HG03442 (cell line): ENCODE results near the gene AFDN.

ENCODE experiments used
- ATAC-seq: cut with Tn5 transposase; IDR thresholded peaks from one replicate; pipeline ENCODE4 v1.9.1; 2021; ENCODE audit warnings: mild to moderate bottlenecking, moderate library complexity; ENCODE audit not compliant: unreplicated experiment

The AFDN gene

DNA sequence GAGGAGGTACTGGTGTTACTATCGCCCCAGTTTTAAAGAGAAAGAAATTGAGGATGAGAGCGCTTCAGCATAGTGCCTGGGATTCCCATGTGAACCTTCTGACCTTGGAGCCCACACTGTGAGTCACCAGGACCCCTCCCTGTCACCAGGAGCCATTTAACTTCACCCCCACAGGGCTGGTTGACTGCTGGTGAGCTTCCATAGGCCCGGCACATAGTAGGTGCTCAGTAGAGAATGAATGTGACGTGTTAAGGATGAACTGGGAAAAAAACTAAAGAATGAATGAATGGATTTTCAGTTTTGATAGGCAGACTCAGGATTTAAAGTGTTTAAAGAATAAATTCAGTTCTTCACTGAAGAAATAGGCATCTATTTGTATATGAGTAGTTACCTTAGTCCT, 117.4 kb downstream of the AFDN start:
- ATAC-seq: no peak

DNA sequence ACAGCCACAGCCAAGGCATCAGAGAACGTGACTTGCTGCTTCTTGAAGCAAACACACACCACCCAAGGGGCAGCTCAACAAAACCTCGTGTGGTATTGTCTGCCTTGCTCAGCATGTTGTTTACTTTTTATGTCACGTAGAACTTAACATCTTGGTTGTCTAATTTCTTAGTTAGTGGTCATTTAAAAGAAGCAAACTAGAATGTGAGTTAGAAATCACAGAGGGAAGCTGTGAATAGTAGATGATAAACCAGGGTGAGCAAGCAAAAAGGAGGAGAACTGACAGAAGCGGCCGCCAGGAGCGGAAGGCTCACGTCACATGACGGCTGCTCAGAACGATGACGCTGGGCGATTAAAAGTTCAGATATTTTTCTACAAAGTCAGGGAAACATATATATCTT, 119.3 kb downstream of the AFDN start:
- no peak for ATAC-seq

DNA sequence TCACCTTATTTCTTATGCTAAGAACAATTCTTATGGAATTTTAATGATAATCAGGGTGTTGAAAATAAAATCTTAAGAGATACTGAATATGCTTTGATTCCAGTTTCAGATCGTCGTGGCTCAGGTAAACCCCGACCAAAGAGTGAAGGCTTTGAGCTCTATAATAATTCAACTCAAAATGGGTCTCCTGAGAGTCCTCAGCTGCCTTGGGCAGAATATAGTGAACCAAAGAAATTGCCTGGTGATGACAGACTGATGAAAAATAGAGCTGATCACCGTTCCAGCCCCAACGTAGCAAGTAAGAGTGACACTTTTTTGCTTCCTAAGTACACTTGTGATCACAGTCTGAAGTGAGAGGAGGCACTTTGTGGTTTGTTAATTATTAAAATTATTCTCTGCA, 119.9 kb downstream of the AFDN start:
- ATAC-seq: no peak

DNA sequence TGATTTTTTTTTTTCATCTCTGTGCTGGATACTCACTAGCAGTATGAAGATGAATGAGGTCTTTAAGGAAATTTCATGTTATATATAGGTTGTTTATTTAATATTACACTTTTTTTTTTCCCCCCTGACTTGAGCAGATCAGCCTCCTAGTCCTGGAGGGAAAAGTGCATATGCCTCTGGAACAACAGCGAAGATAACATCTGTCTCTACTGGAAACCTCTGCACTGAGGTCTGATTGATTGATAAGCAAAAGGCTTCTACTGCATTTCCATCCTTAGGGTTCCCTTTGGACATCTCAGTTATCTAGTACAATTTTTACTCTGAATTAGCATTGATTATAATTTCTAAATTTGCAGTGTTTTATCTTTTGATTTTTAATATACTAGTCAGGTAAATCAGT, 121.0 kb downstream of the AFDN start:
- ATAC-seq: no peak

DNA sequence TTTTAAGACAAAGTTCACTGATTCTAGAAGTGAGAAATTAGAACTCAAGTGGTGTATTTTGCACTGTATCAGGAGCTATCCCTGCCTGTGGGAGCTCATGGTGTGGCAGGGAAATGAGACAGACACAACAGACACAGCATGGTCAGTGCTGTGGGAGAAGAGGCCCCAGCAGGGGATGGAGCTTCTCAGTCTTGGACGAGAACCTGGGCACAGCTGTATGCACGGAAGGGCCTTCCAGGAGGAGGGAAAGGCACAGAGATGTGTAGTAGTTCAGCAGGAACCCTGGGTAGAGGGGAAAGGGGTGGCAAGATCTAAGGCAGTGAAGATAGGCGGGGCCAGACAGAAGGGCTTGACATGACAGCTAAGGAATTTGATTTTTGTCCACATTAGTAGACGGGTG, 122.0 kb downstream of the AFDN start:
- no peak for ATAC-seq

DNA sequence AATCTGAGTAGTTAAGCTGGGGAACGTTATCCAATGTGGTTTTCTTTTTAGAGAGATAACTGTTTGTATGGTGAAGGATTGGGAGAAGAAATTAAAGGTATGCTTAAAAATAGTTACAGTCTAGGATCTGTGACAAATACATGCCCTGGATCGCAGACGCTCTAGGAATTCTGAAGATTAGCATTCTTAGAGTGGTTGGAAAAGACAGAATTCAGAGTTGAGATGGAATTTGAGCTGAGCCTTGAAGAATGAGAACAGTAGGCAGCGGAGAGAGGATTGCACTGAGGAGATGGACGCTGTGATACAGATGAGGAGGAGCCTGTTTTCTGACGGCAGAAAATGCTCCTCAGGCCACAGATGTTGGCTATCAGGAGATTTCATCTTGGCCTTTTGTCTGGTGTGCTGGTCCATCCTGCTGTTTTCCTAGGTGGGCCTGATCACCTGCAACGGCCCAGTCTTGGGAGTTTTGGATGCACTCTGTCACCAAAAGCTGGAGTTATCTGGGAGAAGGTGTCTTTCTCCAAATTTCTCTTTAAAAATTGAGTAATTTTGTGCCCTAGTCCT, 122.5 kb downstream of the AFDN start:
- no peak for ATAC-seq

DNA sequence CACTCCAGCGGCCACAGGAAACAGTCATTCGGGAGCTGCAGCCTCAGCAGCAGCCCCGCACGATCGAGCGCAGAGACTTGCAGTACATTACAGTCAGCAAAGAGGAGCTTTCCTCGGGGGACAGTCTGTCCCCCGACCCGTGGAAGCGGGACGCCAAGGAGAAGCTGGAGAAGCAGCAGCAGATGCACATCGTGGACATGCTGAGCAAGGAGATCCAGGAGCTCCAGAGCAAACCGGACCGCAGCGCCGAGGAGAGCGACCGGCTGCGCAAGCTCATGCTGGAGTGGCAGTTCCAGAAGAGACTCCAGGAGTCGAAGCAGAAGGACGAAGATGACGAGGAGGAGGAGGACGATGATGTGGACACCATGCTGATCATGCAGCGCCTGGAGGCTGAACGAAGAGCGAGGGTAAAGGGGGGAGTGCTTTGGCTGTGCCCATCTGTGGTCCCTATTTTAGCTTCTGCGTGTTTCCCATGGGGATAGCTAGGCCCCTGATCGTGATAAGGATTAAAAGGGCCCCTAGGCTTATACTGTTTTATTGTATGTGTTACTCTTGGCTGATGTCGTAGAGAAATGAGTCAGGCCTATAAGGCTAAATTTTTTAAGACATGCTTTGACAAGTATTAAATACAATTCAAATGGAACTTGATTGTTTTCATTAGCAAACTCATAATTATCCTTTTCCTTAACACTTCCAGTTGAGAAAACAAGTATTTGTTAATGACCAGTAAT, 125.2 kb downstream of the AFDN start:
- no peak for ATAC-seq

DNA sequence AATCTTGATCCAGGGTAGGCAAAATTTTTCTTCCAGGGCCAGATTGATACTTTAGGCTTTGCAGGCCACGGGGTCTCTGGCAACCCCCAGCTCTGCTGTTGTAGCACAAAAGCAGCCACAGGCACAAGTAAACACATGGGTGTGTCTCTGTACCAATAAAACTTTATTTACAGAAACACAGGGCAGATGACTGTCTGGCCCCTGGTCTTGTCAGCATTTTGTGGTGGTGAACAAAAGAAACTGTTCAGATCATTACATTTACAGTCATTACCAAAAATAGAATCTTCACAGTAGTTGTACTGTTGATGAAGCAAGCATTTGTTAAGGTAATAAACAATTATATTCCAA, 125.8 kb downstream of the AFDN start:
- no peak for ATAC-seq

DNA sequence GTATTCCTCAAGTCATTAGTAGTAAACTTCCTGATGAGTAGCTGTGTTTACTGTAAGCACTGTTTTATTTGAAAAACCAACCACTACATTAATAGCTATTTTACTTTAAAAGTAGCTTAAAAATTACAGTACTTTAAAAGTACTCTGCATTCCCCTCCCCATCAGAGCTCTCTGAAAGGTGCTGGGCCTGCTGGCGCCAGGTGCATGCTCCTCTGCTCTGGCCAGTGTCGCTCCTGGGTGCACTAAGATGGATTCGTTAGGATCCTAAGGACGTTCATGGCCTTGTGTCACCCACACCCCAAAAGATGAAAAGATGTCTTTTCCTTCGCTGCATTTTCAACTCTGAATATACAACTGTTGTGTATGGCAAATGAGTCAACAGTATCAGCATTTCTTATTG, 126.8 kb downstream of the AFDN start:
- ATAC-seq: no peak

DNA sequence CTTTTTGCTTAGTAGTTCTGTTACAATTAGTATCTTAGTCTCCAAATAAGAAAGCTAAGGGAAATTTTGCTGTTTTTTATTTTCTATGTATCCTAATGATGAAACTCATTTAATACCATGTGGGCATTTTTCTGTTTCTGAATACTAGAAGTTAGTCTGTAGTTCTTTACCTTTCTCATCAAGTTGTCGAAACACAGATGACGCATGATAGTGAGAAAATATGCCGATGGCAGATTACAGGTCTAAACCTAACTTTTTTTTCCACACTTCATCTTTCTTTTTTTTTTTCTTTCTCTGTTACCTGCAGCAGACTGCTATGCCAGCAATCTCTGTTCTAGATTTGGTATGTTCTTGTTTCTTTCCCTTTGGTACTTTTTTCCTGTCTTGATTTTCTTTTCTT, 127.4 kb downstream of the AFDN start:
- no peak for ATAC-seq

DNA sequence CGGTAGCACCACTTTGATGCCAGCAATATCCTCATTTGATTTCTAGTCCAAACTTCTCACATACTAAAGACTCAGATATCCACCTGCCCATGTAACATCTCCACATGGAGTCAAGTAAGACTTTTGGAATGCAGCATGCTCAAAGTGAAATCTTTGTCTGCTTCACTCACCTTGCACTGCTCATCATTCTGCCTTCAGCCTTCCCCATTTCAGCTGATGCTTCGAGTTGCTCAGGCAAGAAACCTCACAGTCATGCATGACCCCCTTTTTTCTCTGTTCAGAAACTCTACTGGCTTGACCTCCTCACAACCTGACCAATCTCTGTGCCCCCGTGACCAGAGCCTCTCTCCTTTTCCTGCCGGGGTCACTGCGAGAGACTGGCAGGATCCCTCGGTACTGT, 129.8 kb downstream of the AFDN start:
- ATAC-seq: no peak

DNA sequence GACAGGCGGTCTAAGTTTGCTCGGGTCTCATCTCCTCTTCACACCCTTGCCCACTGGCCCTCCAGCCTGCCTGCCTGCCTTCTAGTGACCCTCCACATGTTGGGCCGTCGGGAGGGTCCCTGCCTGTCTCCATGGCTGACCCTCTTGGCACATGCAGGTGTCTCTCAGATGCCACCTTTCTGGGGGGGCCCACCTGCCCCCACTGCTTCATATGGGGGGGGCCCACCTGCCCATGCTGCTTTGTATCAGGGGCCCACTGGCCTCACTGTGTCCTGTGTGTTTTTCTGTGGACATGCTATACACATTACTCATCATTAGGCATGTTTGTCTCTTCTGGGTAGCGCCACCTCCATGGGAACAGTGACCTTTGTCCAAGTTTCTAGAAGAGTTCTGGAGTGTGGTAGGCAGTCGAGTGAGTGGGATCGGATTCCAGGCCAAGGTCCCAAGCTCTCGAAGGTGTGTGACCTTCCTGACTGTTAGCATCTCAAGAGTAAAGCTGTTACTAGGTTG, 130.3 kb downstream of the AFDN start:
- ATAC-seq: no peak

DNA sequence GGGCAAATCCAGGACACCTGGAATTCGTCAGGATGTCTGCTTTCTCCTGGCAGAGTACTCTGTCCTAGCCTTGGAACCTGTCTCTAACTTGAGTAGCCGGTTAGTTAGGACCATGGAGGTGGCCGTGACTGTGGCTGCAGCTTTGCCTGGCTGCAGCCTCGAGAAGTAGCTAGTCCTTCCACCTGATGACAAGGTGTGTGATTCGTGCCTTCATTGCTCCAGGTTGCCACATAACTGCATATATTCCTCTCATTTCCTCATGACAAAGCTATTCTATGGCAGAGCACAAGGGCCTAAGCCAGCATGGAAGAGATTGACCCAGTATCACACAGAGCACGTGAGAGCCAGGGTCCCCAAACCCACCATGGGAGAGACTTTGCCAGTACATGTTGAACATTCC, 130.9 kb downstream of the AFDN start:
- ATAC-seq: no peak

DNA sequence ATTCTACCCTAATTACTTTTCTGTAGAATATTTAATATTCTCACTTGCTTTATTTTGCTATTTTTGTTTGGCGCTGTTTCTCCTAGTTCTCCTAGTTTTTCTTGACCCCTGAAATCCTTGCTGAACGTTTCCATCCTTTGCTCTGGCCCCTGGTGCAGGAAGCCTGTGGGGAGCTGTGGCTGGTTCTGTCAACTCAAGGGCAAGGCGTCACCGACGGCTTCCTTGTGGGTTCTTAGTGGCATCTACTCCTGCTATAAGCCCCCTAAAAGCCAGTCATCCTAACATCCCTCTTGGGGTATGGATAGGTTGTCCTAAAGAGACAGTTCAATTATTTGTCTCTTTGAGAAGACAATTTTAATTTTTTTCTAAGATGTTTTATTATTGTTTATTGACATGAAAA, 133.9 kb downstream of the AFDN start:
- ATAC-seq: no peak

DNA sequence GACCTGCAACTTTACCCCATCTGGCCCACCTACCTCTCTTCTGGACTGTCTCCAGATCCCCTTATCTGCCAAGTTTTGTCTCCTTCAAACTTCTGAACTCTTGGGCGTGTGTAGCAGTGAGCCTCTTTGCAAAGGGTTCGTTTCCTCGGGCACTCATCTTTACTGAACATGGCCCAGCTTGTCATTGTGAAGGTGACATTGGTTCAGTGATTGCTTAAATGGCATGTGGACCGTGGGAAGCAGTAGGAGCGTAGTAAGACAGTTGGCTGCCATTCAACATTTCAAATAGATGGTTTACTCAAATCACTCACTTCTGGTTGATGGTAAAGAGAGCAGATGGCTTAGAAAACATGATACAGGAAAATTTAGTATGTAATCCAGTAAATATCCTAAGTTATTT, 136.0 kb downstream of the AFDN start:
- no peak for ATAC-seq

DNA sequence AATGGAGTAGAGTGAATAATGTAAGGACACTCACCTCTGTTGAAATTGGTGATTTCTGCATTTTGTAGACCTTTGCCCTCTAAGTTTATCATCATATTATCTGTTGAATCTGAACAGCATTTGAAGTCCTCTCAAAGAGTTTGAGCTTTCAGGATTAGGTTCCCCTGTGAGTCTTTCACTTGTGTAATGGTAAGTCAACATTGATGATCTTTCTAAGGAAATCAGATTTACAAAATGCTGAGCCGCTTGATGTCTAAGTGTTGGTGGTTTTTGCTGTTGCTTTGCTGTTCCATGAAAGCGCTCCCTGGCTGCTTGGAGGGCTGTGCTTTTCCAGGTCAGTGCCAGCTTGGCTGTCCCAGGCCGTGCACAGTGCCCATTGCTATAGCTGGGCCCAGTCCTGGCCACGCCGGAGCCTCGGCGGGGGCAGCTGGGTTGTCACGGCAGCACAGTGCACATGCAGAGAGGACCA, 136.9 kb downstream of the AFDN start:
- no peak for ATAC-seq

DNA sequence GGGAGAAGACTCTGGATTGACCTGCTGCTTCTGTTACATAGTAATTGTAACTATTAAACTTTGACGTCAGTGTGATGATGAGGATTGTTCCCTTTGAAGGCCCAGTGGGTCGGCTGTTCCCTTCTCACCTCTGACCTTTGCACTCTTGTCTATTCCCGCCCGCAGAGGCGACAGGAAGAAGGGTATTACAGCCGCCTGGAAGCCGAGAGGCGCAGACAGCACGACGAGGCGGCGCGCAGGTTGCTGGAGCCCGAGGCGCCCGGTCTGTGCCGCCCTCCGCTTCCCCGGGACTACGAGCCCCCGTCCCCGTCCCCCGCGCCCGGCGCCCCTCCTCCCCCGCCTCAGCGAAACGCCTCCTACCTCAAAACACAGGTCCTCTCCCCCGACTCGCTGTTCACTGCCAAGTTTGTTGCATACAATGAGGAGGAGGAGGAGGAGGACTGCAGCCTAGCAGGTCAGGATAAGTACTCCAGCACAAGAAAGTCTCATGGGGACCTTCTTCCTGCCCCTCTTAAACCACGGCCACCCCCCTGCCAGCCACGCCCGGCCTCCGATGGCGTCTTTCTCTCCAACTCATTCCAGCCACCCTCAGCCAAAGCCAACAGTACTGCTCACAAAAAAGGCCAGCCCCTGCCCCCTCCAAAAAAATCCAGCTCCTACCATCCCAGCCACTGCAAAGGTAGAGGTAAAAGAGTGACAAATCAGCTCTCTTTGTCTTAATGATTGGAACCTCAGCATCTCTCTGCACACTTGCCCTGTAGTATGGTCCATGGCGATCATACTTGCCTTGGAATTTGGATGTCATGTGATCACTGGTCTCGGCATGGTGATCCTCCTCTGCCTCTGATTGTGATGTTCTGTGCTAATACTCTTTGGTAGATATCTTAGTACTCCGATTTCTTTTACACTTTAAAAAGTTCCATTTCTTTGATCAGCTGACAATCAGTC, 139.2 kb downstream of the AFDN start:
- ATAC-seq: no peak

DNA sequence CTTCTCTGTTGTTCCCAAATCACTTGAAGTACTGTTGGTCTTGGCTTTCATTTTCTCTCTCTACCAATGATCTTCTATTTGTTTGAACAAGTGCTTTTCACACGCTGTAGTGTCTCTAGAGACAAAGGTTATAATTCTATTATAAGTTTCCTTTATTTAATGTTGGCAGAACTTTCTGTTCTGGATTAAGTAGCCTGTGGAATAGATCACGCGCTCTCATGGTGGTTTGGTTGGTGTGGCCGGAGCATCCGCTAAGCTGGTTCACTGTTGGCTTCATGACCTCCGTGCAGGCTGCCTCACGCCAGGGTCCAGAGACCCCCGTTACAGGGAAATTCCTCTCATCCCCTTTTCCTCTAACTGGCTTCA, 139.8 kb downstream of the AFDN start:
- no peak for ATAC-seq

DNA sequence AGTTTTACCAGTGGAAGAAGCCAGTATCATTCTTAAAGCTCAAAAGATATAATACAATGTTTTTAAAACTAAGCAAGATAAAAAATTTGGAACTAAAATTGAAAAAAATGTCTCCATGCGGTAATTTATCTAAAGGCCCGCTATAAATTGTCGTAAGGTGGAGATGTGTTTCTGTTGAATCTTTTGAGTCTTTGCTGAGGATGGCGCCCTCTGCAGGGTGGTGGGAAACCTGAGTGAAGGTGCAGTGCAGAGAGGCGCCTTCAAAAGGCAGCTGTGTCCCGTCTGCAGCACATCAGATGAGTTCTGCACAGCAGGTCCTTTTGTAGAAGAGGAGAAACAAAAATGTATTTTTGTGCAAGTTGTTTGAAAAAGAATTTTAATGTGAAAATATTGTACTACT, 141.4 kb downstream of the AFDN start:
- no peak for ATAC-seq

DNA sequence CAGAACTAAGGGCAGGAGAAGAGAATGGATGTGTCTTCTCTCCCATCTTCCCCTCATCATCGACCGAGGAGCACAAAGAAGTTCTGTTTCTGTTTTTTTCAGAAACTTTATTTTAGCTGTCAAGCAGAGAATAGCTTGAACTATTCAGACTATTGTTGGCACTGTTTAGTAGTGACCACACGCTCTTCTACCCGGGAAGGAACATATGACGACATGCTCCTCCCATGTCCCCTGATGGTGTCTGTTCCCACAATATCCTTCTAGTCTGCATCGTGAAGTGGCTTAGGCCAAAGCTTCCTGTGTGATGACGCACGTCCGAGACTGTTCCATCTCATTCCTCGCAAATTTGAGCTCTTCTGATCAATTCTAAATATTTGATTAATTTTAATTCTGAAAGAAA, 143.5 kb downstream of the AFDN start:
- no peak for ATAC-seq

DNA sequence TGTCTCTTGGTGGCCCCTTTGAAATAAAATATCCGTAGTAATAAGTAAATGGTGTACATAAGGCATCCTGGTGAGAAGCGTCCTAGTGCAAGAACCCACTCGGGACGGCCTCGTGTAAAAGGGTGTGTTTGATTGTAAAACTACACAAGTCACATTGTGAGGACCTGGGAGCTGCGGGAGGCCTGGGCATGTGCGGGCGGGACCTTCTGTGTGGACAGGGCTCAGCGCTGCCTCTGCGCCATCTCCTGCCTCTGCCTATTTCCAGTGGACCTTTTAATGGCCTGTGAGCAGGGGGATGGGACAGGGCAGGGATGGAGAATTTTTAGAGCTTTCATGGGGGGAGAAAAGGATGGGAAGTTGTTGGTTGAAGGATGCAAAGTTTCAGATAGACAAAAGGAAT, 145.5 kb downstream of the AFDN start:
- ATAC-seq: no peak
